Upper lobe of left lung (tissue), 6 donors: ENCODE measurements around the gene MFAP3L. TPM values are rescaled to one million over a fixed set of nuclear protein-coding genes. Genes with fewer than 3 reads are reported as not detected.

ENCODE experiments used
- ATAC-seq, 2 donors: fragments of 200-7000 bp; cut with Tn5 transposase; one replicate each; pipeline ENCODE4 v1.9.1; 2022; ENCODE audit warnings: mild to moderate bottlenecking in 2 of 2, moderate library complexity in 2 of 2; ENCODE audit not compliant: low FRiP score in 2 of 2
- DNase-seq, 2 donors: peaks; one replicate each; pipeline ENCODE4 v3.0.0-alpha.2; 2019 to 2020
- H3K27ac ChIP-seq, 4 donors: fragments of 200-600 bp; sonication (generic); one replicate each; pipeline ENCODE4 v1.5.1; 2016 to 2019
- H3K27me3 ChIP-seq, 4 donors: fragments of 200-600 bp; sonication (generic); one replicate each; pipeline ENCODE4 v1.5.1; 2017 to 2019
- H3K36me3 ChIP-seq, 4 donors: fragments of 200-600 bp; sonication (generic); one replicate each; pipeline ENCODE4 v1.5.1; 2016 to 2019
- H3K4me1 ChIP-seq, 4 donors: fragments of 200-600 bp; sonication (generic); one replicate each; pipeline ENCODE4 v1.5.1; 2018 to 2019
- H3K4me3 ChIP-seq, 4 donors: fragments of 200-600 bp; sonication (generic); one replicate each; pipeline ENCODE4 v1.5.1; 2017 to 2019; ENCODE audit warnings: mild to moderate bottlenecking in 2 of 4, moderate library complexity in 1 of 4
- H3K9me3 ChIP-seq, 4 donors: fragments of 200-600 bp; sonication (generic); one replicate each; pipeline ENCODE4 v1.5.1; 2018 to 2019
- CTCF ChIP-seq, 6 experiments: fragments of 450-650 bp in 4 of 6; fragments of 200-600 bp in 2 of 6; sonication (generic) in 2 of 6; IDR thresholded peaks; one replicate each; pipeline ENCODE4 v1.5.1; 2016 to 2019; ENCODE audit warnings: antibody characterized with exemption in 6 of 6
- EP300 ChIP-seq, 4 donors: sonication (generic); formaldehyde crosslinking; IDR thresholded peaks; one replicate each; pipeline ENCODE4 v1.5.1; 2017; ENCODE audit warnings: antibody characterized with exemption in 4 of 4, control low read depth in 2 of 4
- POLR2A ChIP-seq, 4 donors: fragments of 450-650 bp; IDR thresholded peaks; one replicate each; pipeline ENCODE4 v1.5.1; 2016 to 2017; ENCODE audit warnings: antibody characterized with exemption in 4 of 4, mild to moderate bottlenecking in 2 of 4
- POLR2AphosphoS5 ChIP-seq, 2 donors: sonication (generic); formaldehyde crosslinking; IDR thresholded peaks; one replicate each; pipeline ENCODE4 v1.5.1; 2017; ENCODE audit warnings: antibody characterized with exemption in 2 of 2
- WGBS, 2 donors: methylation state at CpG; one replicate each; pipeline ENCODE4 v1.1.5; 2017 to 2018; 5-methylcytosine and 5-hydroxymethylcytosine counted together
- total RNA-seq, 6 donors: library from RNA; depleted of rRNA in 4 of 6; stranded (reverse); fragments of >200 nt in 4 of 6; gene quantifications; one replicate each; pipeline versions ENCODE4 v1.1.0 to v1.2.1, GENCODE V29; 2016 to 2021
- donor health status: DM: no; HTN: no; CAD: no; lungs with moderate emphysema.
- donor health status: DM: no; HTN: yes; CAD: no; lungs with severe emphysema.

MFAP3L gene
- total RNA-seq, 6 donors from 2014 or later = 2.1 to 11.7 (median 6.4) TPM

- Histone ChIP-seq H3K4me3 (no peak overlapping the region), H3K27ac (no peak overlapping the region), H3K4me1 (peaks cover 0 to 10% (median 0%) of the 10 kb centered on the region in 4 donors), H3K9me3 (no peaks in the 10 kb centered on the region), H3K36me3 (no peaks in the 10 kb centered on the region), H3K27me3 (no peaks in the 10 kb centered on the region)
- no peak for DNase-seq
- 76 to 79% methylated on average over 5 of the region's 5 CpGs for WGBS, 2 donors
- TF ChIP-seq POLR2A (IDR thresholded peaks at IDR 0.05) (no peak), EP300 (IDR thresholded peaks at IDR 0.05) (no peak), POLR2AphosphoS5 (IDR thresholded peaks at IDR 0.05) (no peak), CTCF (IDR thresholded peaks at IDR 0.05) (no peak)
- no peak for ATAC-seq
Observed at GRCh38 chr4:170004651-170005295, 21.4 kb downstream of the MFAP3L start.

- ATAC-seq (no peak), DNase-seq (no peak)
- 92% methylated on average over 12 of the region's 12 CpGs for WGBS, 2 donors
- Histone ChIP-seq H3K36me3 (no peaks in the 10 kb centered on the region), H3K27me3 (no peaks in the 10 kb centered on the region), H3K4me3 (no peak overlapping the region), H3K4me1 (peaks cover 0 to 8% (median 0%) of the 10 kb centered on the region in 4 donors), H3K9me3 (no peaks in the 10 kb centered on the region), H3K27ac (no peak overlapping the region)
- no peak for TF ChIP-seq POLR2AphosphoS5 (IDR thresholded peaks at IDR 0.05)
- no peak for TF ChIP-seq CTCF (IDR thresholded peaks at IDR 0.05)
- TF ChIP-seq POLR2A (IDR thresholded peaks at IDR 0.05) = no peak
- no peak for TF ChIP-seq EP300 (IDR thresholded peaks at IDR 0.05)
Observed at GRCh38 chr4:170003071-170004070, 22.8 kb downstream of the MFAP3L start.

GRCh38 chr4:170001745-170002267 lies 24.4 kb downstream of the MFAP3L start:
- H3K9me3 ChIP-seq = no peaks in the 10 kb centered on the region
- no peak overlapping the region for H3K4me3 ChIP-seq
- no peaks in the 10 kb centered on the region for H3K36me3 ChIP-seq
- no peak for TF ChIP-seq EP300 (IDR thresholded peaks at IDR 0.05)
- no peak for TF ChIP-seq POLR2AphosphoS5 (IDR thresholded peaks at IDR 0.05)
- TF ChIP-seq POLR2A (IDR thresholded peaks at IDR 0.05) = no peak
- no peak for TF ChIP-seq CTCF (IDR thresholded peaks at IDR 0.05)
- no peaks in the 10 kb centered on the region for H3K27me3 ChIP-seq
- H3K27ac ChIP-seq = no peak overlapping the region
- 73 to 84% methylated on average over 4 to 5 of the region's 5 CpGs for WGBS, 2 donors
- ATAC-seq = no peak
- no peak for DNase-seq
- H3K4me1 ChIP-seq = no peaks in the 10 kb centered on the region

- Histone ChIP-seq H3K36me3 (no peaks in the 10 kb centered on the region), H3K27me3 (no peaks in the 10 kb centered on the region), H3K9me3 (no peaks in the 10 kb centered on the region), H3K4me1 (no peaks in the 10 kb centered on the region), H3K27ac (no peak overlapping the region), H3K4me3 (no peak overlapping the region)
- no peak for DNase-seq
- TF ChIP-seq POLR2A (IDR thresholded peaks at IDR 0.05) (no peak), EP300 (IDR thresholded peaks at IDR 0.05) (no peak), CTCF (IDR thresholded peaks at IDR 0.05) (no peak), POLR2AphosphoS5 (IDR thresholded peaks at IDR 0.05) (no peak)
- 58 to 64% methylated on average over 3 of the region's 3 CpGs for WGBS, 2 donors
- no peak for ATAC-seq
Observed at GRCh38 chr4:170001011-170001744, 25.0 kb downstream of the MFAP3L start.
